Measurements from ENCODE around the gene ALOX12B.
A peak's percentile ranks its signal among the peaks of the same experiment; 100 is the strongest.
"Not testable (repeated sequence)": the region's sequence is repeated elsewhere in the genome, so short reads cannot be mapped to it uniquely, and the experiment has no call there.

The ALOX12B gene

DNA sequence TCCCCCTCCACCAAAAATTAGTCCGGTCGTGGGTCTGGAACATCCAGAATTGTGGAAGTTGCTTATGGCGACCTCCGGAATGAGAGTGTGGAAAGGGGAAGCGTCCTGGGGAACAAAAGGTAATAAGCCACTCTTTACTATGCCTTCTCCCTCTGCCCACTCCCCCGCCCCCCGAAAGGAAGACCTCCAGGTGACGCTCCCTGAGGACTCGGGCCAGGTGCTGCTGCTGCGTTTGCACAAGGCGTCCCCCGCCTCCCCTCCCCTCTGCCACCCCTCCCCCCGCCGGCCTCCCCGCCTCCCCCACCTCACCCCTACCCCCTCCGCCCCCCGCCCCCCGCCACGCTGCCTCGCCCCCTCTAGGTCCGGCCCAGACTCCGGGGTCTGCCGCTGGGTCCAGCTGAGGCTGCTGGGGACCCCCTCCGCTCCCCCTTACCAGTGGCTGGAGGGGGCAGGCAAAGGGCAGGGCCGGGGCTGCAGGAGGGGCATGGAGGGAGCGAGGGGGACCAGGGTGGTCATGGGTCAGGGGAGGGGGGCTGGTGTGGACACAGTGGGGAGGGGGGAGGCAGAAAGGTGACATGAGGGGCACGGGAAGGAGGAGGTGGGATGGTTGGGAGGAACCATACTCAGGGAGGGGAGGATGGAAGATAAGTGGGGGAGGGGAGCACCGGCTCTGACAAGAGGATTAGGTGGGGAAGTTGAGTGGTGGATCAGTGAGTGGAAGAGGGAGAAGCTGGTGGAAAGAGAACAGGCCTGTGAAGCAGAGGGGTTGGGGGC, 23.6 kb downstream of the ALOX12B start:
- DNase-seq: no peak

DNA sequence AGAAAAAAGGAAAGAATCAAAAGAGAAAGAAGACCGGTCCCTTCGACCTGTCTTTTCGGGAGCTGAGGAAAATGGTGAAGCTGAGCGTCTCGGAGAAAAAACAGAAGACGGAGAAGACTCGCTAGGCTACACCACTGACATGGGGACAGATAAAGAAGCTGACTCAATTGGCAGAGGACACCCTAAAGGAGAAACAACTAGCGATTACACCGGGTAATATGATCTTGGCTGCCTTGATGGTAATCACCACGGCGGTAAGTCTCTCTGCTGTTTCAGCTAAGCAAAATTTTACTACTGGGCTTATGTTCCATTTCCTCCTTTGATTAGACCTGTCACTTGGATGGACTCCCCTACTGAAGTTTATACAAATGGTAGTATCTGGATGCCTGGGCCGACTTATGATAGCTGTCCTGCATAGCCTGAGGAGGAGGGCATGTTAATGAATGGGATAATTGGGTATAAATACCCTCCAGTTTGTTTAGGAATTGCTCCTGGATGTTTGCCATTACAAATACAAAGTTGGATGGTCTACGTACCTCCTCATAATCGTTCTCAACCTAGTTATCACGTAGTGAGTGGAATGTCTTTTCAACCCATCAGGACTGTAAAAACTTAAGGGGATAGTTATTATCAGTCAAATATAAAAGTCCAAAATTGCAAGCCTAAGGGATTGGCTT, 24.6 kb downstream of the ALOX12B start:
- no peak for DNase-seq

DNA sequence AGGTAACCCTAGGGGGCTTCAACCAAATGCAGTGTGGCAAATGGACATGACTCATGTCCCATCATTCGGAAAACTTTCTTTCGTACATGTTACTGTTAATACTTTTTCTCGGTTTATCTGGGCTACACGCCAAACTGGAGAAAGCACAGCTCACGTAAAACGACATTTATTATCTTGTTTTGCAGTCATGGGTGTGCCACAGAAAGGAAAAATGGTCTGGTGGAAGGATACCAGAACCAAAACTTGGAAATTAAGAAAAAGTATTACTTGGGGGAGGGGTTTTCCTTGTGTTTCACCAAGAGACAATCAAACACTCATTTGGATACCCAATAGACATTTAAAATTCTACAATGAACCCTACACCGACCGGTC, 25.1 kb downstream of the ALOX12B start:
- no peak for DNase-seq

DNA sequence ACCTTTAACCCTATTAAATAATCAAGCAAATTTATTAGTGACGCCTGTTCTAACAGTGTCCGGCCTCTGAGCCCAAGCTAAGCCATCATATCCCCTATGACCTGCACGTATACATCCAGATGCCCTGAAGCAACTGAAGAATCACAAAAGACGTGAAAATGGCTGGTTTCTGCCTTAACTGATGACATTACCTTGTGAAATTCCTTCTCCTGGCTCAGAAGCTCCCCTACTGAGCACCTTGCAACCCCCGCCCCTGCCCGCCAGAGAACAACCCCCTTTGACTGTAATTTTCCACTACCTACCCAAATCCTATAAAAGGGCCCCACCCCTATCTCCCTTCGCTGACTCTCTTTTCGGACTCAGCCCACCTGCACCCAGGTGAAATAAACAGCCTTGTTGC, 25.7 kb downstream of the ALOX12B start:
- not testable (repeated sequence) for DNase-seq

DNA sequence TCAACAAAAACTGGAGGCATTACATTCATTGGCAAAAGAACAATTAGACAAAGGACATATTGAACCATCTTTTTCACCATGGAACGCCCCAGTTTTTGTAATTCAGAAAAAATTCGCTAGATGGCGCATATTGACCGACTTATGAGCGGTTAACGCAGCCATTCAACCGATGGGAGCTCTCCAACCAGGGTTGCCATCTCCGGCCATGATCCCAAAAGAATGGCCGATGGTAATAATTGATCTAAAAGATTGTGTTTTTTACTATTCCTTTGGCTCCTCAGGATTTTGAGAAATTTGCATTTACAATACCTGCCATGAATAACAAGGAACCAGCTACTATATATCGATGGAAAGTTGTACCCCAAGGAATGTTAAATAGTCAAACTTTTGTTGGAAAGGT, 27.2 kb downstream of the ALOX12B start:
- DNase-seq: peak; percentile 42

DNA sequence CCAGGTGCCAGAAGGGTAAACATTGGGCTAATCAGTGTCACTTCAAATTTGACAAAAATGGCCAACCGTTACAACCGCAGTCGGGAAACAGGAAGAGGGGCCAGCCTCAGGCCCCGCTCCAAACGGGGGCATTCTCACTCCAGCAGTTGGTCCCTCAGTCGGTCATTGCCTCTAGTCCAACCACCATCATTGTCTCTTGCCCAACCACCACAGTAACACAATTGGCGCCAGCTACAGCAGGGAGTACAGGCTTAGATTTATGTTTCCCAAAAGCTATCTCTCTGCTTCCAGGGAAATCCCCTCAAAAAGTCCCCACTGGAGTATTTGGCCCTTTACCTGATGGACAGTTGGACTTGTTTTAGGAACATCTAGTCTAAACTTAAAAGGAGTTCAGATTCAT, 28.4 kb downstream of the ALOX12B start:
- DNase-seq: no peak

DNA sequence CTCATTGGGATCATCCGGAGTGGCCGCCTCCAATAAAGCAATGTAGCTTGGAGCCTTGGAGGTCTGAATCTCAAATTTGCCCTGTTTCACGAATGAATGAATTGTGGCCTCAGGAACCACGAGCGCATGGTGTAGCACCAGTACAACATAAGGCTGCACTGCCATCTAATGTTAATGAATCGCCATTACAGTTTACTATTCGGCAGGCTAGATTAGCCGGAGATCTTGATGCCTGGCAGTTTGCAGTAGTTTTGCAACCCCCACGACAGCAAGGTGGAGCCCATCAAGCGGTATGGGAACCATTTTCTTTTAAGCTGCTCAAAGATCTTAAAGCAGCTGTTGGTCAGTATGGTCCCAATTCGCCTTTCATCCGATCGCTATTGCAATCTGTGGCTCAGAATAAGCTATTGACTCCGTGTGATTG, 29.8 kb downstream of the ALOX12B start:
- peak; percentile 73 for DNase-seq

DNA sequence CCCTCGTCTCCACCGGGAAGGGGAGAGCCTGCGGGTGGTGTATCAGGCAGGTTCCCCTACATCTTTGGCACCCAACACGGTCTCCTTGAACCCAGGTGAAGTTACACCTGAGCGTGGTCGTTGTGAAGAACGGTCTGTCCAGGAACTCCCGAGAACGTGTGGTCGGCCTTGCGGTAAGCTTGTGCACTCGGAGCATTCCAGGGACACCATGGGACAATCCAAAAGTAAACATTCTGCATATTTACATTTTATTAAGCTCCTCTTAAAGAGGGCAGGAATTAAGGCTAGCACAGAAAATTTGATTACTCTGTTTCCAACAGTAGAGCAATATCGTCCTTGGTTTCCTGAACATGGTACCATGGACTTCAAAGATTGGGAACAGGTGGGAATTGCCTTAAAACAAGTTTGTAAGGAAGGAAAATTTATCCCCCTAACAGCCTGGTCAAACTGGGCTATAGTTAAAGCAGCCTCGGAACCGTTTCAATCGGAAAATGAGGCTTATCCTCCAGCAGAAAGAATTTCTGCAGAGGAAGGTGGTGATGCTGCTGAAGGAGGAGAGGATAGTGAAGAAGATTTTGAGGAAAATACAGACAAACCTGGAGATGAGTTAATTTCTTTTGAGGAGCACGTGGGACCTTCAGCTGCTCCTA, 30.4 kb downstream of the ALOX12B start:
- DNase-seq: no peak

DNA sequence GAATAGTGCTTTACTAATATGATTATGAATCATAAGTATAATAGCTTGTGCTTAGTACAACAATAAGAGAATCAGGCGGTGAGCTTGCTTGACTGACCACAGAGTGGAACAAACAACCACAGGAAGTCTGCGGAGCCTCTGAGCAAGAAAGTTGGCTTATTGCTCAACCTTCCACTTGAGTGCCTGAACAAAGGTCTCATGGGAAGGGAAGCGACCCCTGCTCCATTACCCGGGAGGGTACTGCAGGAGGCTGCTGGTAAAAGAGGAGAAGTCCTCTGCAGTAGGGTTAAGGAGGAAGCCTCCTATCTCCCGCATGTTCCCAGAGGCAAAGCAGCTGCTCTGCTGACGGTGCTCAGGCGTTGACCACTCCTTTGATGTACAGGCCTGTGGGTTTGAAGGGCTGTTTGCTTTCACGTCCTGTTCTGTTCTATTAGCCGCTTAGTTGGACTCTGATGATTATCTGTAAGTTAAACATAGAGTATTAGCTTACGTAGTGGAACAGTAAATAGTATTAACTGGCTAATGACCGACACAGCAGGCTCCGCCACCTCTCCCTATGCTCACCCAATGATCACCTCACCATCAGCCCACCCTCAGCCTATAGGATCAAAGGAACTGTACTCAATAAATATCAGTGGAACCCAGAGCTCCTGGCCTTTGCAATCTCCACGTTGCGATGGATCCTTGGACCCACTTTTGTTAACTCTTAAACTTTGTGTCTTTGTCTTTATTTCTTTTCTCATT, 31.1 kb downstream of the ALOX12B start:
- peak; percentile 75 for DNase-seq

DNA sequence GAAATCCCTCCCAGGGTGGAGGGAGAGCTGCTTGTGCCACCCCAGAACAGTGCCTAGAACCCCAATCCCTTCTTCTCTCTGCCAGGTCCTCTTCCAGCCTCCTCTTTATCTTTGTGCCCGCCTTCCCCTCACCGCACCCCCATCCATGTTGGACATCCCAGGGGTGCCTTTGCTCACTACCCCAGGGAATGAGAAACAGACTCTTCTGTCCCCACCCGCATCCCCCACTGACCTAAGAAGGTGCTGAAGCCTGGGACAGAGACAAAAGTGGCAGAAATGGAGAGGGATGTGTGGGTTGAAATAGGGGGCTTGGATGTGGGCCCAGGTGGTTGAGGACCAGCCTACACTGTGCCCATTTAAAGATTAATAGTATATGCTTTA, 31.7 kb downstream of the ALOX12B start:
- DNase-seq: no peak

DNA sequence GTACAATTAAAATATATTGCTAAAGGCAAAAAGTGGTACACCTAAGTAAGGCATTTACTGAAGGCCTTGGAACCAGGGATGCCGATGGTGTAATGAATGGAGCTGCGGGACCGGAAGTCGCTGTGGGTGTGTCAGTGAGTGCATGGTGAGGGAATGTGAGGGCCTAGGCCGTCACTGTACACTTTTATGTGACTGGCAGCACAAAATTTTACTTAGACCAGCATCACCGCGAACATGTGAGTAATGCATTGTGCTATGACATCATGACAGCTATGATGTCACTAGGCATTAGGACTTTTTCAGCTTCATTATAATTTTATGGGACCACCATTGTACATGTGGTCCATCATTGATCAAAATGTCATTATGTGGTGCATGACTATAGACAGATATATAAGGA, 33.9 kb downstream of the ALOX12B start:
- DNase-seq: no peak

DNA sequence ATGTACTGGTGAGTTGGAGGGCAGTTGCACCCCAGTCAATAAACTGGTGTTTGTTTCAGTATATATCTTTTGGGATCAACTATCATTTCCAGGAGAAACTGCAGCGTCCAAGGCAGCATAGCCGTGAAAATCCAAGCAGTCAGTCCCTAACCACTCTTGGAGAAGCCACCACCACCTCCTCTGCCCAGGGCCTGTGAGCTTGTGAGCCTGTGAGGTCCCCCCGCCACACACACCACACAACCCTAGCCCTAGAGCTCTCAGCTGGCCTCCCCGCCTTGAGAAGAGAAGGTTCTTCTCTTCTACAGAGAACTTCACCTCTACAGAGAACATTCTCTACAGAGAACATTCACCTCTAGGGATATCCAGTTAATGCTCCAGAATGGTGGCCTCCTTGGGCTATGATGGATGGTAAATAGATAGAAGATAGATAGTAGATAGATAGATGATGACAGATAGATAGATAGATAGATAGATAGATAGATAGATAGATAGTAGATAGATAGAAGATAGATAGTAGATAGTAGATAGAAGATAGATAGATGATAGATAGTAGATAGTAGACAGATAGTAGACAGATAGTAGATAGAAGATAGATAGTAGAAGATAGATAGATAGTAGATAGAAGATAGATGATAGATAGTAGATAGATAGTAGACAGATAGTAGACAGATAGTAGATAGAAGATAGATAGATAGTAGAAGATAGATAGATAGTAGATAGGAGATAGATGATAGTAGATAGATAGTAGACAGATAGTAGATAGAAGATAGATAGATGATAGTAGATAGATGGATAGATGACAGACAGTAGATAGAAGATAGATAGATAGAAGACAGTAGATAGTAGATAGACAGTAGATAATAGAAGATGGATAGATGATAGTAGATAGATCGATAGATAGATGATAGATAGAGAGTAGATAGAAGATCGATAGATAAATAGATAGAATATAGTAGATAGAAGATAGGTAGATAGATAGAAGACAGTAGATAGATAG, 35.0 kb downstream of the ALOX12B start:
- DNase-seq: no peak

DNA sequence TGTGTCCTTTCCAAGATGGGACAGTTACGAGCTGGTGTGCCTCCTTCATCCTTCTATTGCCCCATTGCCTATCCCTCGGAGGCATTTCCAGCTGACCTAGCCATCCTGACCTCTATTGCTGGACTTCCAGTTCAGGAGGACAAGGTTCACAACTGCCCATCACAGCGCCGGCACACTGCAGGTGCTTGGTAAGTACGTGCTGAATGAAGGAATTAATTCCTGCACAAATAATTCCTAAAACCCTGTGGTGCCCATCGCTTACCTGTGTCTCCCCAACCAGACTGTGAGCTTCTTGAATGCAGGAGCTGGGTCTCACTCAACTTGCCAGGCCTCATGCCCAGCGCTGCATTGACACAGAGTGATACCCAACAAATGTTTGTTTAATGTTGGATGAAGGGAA, 35.7 kb downstream of the ALOX12B start:
- no peak for DNase-seq

DNA sequence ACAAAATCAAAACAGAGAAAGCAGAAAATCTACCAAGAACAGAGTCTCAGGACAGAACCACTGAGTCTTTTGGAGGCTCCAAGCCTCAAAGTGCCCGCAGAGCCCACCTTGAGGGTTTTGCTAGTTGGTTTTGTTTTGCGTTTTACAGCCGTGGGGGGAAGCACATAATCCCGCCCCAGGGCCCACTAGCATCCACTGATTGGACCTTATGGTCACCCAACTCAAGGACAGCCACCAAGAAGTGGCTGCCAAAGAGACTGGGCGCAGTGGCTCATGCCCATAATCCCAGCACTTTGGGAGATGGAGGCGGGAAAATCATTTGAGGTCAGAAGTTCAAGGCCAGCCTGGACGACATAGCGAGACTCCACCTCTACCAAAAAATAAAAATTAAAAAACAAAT, 38.8 kb downstream of the ALOX12B start:
- no peak for DNase-seq

DNA sequence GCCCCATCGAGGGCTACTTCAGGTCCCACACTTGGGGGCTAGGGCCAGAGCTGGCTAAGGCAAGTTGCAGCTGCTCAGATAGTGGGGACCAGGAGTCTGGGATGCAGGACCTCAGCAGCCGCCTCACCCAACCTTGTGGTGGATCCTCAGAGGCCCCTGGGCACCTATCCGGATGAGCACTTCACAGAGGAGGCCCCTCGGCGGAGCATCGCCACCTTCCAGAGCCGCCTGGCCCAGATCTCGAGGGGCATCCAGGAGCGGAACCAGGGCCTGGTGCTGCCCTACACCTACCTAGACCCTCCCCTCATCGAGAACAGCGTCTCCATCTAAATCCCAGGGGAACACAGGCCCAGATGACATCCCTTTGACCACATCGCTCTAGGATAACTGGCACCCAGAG, 39.3 kb downstream of the ALOX12B start:
- DNase-seq: no peak

DNA sequence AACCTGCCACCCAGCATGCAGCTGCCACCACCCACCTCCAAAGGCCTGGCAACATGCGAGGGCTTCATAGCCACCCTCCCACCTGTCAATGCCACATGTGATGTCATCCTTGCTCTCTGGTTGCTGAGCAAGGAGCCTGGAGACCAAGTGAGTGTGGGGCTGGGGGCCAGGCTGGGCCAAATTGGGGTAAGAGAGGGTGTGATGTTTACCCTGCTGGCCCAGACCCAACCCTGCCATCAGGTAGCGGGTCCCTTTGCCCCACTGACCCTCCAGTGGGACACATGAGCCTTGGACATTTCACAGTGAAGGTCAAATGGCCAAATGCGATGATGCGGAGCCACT, 39.8 kb downstream of the ALOX12B start:
- DNase-seq: no peak

DNA sequence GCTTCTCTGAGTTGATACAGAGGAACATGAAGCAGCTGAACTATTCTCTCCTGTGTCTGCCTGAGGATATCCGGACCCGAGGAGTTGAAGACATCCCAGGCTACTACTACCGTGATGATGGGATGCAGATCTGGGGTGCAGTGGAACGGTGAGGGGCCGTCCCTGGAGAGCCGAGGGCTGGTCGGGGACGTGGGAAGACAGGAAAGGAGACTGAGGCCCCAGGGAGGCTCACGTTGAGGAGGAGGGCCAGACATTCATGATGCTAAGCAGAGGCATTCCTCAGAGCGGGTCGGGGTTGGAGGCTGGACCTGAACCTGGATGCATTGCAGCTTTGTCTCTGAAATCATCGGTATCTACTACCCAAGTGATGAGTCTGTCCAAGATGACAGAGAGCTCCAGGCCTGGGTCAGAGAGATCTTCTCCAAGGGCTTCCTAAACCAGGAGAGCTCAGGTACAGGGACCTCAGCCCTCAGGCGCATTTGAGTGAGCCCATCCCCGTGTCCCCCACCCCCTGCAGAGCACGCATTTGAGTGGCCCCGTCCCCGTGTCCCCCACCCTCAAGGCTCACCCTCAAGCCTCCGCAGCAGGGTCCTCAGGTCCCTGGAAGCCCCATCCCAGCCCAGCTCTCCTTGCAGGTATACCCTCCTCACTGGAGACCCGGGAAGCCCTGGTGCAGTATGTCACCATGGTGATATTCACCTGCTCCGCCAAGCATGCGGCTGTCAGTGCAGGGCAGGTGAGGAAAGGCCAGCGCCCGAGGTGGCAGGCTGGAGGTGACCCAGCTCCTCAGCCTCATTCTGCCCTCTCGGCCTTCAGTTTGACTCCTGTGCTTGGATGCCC, 40.4 kb downstream of the ALOX12B start:
- no peak for DNase-seq

DNA sequence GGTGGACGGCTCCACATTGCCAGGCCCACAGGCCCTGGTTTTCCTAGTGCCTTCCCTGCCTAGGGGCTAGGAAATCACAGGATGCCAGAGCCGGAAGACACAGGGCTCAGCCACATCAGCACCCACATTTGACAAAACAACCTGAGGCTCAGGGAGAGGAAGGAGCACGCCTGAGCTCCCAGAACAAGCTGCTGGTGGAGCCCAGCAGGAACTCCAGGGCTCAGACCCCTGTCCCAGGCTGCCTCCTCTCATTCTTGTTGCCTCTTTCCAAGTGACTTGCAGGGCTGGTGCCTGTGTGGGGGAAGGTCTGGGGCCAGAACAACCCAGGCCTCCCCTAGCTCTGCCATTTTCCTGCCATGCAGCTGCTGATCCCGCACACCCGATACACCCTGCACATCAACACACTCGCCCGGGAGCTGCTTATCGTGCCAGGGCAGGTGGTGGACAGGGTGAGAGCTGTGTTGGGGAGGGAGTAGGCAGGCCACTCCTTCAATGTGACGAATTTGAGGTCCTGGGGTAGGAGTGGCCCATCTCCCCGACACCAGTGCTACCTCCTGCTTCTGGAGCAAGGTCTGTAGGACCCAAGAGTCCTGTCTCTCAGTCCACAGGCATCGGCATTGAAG, 41.1 kb downstream of the ALOX12B start:
- DNase-seq: no peak

DNA sequence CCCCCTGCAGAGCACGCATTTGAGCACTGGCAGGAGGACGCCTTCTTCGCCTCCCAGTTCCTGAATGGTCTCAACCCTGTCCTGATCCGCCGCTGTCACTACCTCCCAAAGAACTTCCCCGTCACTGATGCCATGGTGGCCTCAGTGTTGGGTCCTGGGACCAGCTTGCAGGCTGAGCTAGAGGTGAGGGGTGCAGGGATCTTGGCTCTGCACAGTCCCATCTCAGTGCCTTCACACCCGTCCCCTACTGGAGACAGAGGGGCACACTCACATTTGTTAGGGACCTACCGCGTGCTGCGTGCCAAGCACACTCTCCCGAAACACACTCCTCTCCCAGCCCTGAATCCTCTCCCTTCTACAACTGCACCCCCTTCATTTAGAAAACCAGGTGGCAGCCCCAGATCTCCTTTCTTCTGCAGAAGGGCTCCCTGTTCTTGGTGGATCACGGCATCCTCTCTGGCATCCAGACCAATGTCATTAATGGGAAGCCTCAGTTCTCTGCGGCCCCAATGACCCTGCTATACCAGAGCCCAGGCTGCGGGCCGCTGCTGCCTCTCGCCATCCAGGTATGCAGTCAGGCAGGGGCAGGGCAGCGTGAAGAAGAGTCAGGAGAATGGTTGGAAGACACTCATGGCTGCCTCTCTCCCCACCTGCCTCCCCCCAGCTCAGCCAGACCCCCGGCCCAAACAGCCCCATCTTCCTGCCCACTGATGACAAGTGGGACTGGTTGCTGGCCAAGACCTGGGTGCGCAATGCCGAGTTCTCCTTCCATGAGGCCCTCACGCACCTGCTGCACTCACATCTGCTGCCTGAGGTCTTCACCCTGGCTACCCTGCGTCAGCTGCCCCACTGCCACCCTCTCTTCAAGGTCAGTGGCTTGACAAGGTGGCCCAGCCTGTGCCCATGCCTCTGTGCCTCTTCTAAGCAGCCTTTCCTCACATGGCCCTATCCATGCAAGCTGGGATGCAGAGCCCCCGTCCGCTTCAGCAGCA, 42.4 kb downstream of the ALOX12B start:
- DNase-seq: no peak

DNA sequence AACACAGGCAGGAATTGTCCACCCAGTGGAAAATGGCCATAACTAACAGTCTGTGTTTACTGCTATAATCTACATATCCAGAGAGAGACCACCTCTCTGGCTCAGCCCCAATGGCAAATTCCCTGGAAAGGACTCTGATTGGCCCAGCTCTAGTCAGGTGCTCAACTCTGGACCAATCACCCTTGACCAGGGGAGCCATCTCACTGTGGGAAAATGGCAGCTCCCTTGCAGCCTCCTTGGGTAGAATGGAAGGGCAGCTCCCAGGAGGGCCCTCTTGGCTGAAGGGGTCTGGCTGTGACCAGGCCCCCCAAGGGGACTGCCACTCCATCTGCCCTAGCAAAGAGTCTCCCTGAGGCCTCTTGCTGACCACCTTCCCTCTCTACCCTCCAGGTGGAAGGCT, 45.5 kb downstream of the ALOX12B start:
- no peak for DNase-seq

All from HCEC 1CT (cell line).